ENCODE measurements around the gene SYNE2.
"Not testable (repeated sequence)": the region's sequence is repeated elsewhere in the genome, so short reads cannot be mapped to it uniquely, and the experiment has no call there.

The SYNE2 gene

GRCh38 chr14:64114166-64114565 is 261.4 kb downstream of the SYNE2 start:
- Histone ChIP-seq H3K27me3 (ENCODE audit: control insufficient read depth, insufficient read depth, low read length) (no peaks in the 10 kb centered on the region), H3K27ac (ENCODE audit: low read depth, low read length) (no peak overlapping the region), H3K9ac (ENCODE audit: low read length) (no peak overlapping the region), H3K36me3 (ENCODE audit: control insufficient read depth, insufficient read depth, low read length) (peaks cover 8% of the 10 kb centered on the region), H3K4me3 (ENCODE audit: low read length) (no peak overlapping the region), H3K4me1 (ENCODE audit: control insufficient read depth, insufficient read depth, low read length) (no peaks in the 10 kb centered on the region)

DNA sequence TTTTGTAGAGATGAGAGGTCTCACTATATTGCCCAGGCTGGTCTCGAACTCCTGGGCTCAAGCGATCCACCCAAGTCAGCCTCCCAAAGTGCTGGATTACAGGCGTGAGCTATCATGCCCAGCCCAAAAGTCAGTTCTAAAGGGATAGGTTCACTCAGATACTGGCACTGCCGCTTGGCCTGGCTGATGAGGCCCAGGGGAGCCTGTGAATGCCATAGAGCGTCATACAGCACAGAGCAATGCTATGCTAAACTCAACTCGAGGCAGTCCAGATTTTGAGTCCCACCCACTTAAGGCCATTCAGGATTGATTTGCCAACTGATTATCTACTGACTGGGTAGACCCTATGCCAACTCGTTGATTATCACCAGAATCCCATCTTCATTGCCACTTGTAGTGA is 262.0 kb downstream of the SYNE2 start:
- H3K27me3 ChIP-seq (ENCODE audit: control insufficient read depth, insufficient read depth, low read length): no peaks in the 10 kb centered on the region
- H3K4me3 ChIP-seq (ENCODE audit: low read length): no peak overlapping the region
- H3K9ac ChIP-seq (ENCODE audit: low read length): no peak overlapping the region
- H3K27ac ChIP-seq (ENCODE audit: low read depth, low read length): no peak overlapping the region
- no peaks in the 10 kb centered on the region for H3K4me1 ChIP-seq (ENCODE audit: control insufficient read depth, insufficient read depth, low read length)
- peaks cover 8% of the 10 kb centered on the region for H3K36me3 ChIP-seq (ENCODE audit: control insufficient read depth, insufficient read depth, low read length)

DNA sequence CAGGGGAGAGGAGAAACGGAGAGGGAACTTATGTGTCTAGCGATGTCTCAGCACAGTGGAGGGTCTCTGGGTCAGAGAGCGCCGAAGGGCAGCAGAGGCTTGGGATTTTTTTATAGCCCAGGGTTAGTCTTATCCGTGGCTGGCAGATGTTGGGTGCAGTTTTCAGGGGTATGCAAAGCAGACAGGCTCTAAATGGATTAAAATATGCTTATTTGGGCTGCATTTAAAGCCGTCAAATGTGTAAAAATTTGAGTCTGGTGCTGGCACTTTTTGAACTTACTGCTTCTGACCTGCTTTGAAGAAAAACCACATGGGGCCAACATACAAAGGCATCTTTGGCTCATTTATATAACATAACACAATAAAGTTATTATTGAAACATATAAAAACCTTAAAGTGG is 262.6 kb downstream of the SYNE2 start:
- Histone ChIP-seq H3K27me3 (ENCODE audit: control insufficient read depth, insufficient read depth, low read length) (no peaks in the 10 kb centered on the region), H3K9ac (ENCODE audit: low read length) (no peak overlapping the region), H3K27ac (ENCODE audit: low read depth, low read length) (no peak overlapping the region), H3K36me3 (ENCODE audit: control insufficient read depth, insufficient read depth, low read length) (peaks cover 8% of the 10 kb centered on the region), H3K4me1 (ENCODE audit: control insufficient read depth, insufficient read depth, low read length) (no peaks in the 10 kb centered on the region), H3K4me3 (ENCODE audit: low read length) (no peak overlapping the region)

DNA sequence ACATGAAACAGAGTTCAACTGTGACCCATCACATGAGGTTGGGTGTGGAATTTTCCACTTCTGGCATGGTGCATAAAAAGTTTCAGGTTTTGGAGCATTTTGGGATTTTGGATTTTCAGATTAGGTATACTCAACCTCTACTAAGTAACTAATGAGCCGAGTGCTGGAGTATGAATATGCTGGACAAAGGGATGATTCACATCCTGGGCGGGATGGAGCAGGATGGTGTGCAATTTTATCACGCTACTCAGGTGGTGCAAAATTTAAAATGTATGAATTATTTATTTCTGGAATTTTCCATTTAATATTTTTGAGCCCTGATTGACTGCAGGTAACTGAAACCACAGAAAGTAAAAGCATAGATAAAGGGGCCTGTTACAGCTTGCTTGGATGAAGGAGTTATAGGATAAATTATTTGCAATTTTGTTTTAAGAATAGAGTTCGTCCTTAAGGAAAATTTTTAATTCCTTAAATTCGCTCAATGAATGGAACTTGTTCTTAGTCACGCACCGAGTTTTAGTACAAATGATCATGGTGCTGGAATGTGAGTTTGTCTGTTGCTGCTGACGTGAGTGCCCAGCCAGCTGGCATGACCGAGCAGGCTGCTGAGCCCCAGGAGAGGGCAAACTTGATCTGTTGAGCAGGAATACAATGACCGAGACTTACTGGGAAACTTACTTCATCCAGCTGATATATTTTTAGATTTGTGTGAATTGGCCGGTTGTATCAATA is 265.0 kb downstream of the SYNE2 start:
- H3K27me3 ChIP-seq (ENCODE audit: control insufficient read depth, insufficient read depth, low read length): no peaks in the 10 kb centered on the region
- no peak overlapping the region for H3K27ac ChIP-seq (ENCODE audit: low read depth, low read length)
- no peak overlapping the region for H3K9ac ChIP-seq (ENCODE audit: low read length)
- no peaks in the 10 kb centered on the region for H3K4me1 ChIP-seq (ENCODE audit: control insufficient read depth, insufficient read depth, low read length)
- H3K36me3 ChIP-seq (ENCODE audit: control insufficient read depth, insufficient read depth, low read length): peaks cover 15% of the 10 kb centered on the region
- H3K4me3 ChIP-seq (ENCODE audit: low read length): no peak overlapping the region

GRCh38 chr14:64118403-64118742 is 265.6 kb downstream of the SYNE2 start:
- not testable (repeated sequence) for H3K4me3 ChIP-seq (ENCODE audit: low read length); H3K9ac ChIP-seq (ENCODE audit: low read length); H3K27me3 ChIP-seq (ENCODE audit: control insufficient read depth, insufficient read depth, low read length); H3K4me1 ChIP-seq (ENCODE audit: control insufficient read depth, insufficient read depth, low read length); H3K27ac ChIP-seq (ENCODE audit: low read depth, low read length)
- peaks cover 13% of the 10 kb centered on the region for H3K36me3 ChIP-seq (ENCODE audit: control insufficient read depth, insufficient read depth, low read length)

GRCh38 chr14:64118892-64119291 is 266.1 kb downstream of the SYNE2 start:
- no peaks in the 10 kb centered on the region for H3K27me3 ChIP-seq (ENCODE audit: control insufficient read depth, insufficient read depth, low read length)
- H3K4me1 ChIP-seq (ENCODE audit: control insufficient read depth, insufficient read depth, low read length): no peaks in the 10 kb centered on the region
- no peak overlapping the region for H3K9ac ChIP-seq (ENCODE audit: low read length)
- no peak overlapping the region for H3K27ac ChIP-seq (ENCODE audit: low read depth, low read length)
- peaks cover 12% of the 10 kb centered on the region for H3K36me3 ChIP-seq (ENCODE audit: control insufficient read depth, insufficient read depth, low read length)
- H3K4me3 ChIP-seq (ENCODE audit: low read length): no peak overlapping the region

DNA sequence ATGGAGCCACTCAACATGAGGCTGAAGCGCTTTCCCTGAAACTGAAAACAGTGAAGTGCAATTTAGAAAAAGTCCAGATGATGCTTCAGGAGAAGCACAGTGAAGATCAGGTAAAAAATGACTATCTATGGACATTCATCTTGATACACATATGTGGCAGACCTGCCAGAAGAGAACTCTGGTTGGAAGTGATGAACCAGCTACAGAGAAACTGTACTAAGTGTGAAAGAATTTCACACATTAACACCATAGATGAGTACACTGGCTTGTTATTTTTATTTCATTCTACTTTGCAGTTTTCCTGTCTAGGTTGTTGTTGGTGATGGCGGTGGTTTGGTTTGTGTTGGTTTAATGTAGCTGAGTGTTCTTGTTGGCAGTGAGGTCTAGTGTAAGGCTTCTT is 266.7 kb downstream of the SYNE2 start:
- Histone ChIP-seq H3K27me3 (ENCODE audit: control insufficient read depth, insufficient read depth, low read length) (no peaks in the 10 kb centered on the region), H3K4me1 (ENCODE audit: control insufficient read depth, insufficient read depth, low read length) (no peaks in the 10 kb centered on the region), H3K4me3 (ENCODE audit: low read length) (no peak overlapping the region), H3K27ac (ENCODE audit: low read depth, low read length) (no peak overlapping the region), H3K36me3 (ENCODE audit: control insufficient read depth, insufficient read depth, low read length) (peaks cover 12% of the 10 kb centered on the region), H3K9ac (ENCODE audit: low read length) (no peak overlapping the region)

- peaks cover 10% of the 10 kb centered on the region for H3K36me3 ChIP-seq (ENCODE audit: control insufficient read depth, insufficient read depth, low read length)
- no peak overlapping the region for H3K4me3 ChIP-seq (ENCODE audit: low read length)
These were observed 267.2 kb downstream of the SYNE2 start for GRCh38 chr14:64119980-64120379.

DNA sequence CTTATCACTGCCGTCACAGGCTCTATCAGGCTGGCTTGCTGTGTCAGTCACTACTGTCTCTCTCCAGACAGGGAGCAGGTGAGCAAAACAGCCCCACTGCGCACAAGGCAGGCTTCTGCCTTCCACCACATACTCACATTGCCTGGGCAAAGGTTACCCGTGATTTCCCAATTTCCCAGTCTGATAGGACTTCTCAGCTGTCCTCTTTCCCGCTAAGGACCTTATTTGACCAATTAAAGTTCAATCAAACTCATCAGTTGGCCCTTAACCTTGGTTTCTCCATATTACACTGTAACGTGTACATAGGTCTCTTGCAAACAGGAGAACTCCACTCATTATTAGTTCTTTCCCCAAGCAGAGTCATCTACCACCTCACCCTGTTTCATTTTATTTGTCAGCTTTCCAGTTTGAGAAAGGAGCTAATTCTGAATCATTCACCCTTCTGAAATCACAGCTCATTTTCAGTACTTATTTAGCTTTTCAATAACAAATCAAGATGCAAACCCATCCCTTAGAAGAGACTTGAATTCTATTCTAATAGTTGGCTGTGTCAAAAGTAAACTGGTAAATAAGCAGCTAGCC is 270.5 kb downstream of the SYNE2 start:
- H3K4me1 ChIP-seq (ENCODE audit: control insufficient read depth, insufficient read depth, low read length): no peaks in the 10 kb centered on the region
- H3K27ac ChIP-seq (ENCODE audit: low read depth, low read length): no peak overlapping the region
- H3K4me3 ChIP-seq (ENCODE audit: low read length): no peak overlapping the region
- H3K9ac ChIP-seq (ENCODE audit: low read length): no peak overlapping the region
- H3K36me3 ChIP-seq (ENCODE audit: control insufficient read depth, insufficient read depth, low read length): peaks cover 13% of the 10 kb centered on the region
- H3K27me3 ChIP-seq (ENCODE audit: control insufficient read depth, insufficient read depth, low read length): no peaks in the 10 kb centered on the region

More at GRCh38 chr14:64119980-64120379, 267.2 kb downstream of the SYNE2 start:
- Histone ChIP-seq H3K9ac (ENCODE audit: low read length) (no peak overlapping the region), H3K27me3 (ENCODE audit: control insufficient read depth, insufficient read depth, low read length) (no peaks in the 10 kb centered on the region), H3K27ac (ENCODE audit: low read depth, low read length) (no peak overlapping the region), H3K4me1 (ENCODE audit: control insufficient read depth, insufficient read depth, low read length) (no peaks in the 10 kb centered on the region)

DNA sequence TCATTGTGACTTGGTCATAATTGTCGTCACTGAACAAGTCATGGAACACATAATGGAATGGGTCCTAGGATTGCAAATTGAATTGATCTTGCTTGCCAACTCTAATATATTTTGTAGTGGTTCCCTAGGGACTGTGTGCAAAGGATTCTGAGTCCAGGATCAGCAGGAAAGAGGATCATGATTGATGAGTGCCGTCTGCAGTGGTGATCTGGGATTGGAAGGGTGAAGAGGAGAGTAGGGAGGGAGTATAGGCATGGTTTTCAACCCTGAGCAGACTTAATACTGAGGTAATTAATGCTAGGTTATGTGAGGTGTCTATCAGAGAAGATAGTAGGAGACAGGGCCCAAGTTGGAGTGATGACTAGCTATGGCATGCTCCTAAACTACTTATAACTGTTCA is 272.5 kb downstream of the SYNE2 start:
- Histone ChIP-seq H3K27ac (ENCODE audit: low read depth, low read length) (no peak overlapping the region), H3K9ac (ENCODE audit: low read length) (no peak overlapping the region), H3K4me3 (ENCODE audit: low read length) (no peak overlapping the region), H3K27me3 (ENCODE audit: control insufficient read depth, insufficient read depth, low read length) (no peaks in the 10 kb centered on the region), H3K4me1 (ENCODE audit: control insufficient read depth, insufficient read depth, low read length) (no peaks in the 10 kb centered on the region), H3K36me3 (ENCODE audit: control insufficient read depth, insufficient read depth, low read length) (peaks cover 15% of the 10 kb centered on the region)

DNA sequence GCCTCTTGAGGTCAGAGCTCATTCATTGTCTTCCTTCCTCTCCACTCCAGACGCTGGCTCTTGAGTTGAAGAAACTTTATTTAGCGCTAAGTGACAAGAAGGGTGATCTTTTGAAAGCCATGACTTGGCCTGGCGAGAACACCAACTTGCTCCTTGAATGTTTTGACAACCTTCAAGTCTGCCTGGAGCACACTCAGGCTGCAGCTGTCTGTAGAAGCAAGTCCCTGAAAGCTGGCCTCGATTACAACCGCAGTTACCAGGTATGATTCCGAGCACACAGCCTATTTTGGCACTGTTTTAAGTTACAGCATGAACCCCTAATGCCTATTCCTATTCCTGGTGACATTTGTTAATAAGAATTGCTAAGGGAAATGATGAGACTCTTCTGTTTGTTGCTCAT is 273.7 kb downstream of the SYNE2 start:
- Histone ChIP-seq H3K27me3 (ENCODE audit: control insufficient read depth, insufficient read depth, low read length) (no peaks in the 10 kb centered on the region), H3K4me1 (ENCODE audit: control insufficient read depth, insufficient read depth, low read length) (no peaks in the 10 kb centered on the region), H3K36me3 (ENCODE audit: control insufficient read depth, insufficient read depth, low read length) (peaks cover 12% of the 10 kb centered on the region), H3K4me3 (ENCODE audit: low read length) (no peak overlapping the region), H3K27ac (ENCODE audit: low read depth, low read length) (no peak overlapping the region), H3K9ac (ENCODE audit: low read length) (no peak overlapping the region)

GRCh38 chr14:64137657-64138290 is 285.0 kb downstream of the SYNE2 start:
- Histone ChIP-seq H3K9ac (ENCODE audit: low read length) (no peak overlapping the region), H3K27ac (ENCODE audit: low read depth, low read length) (no peak overlapping the region), H3K4me3 (ENCODE audit: low read length) (no peak overlapping the region), H3K36me3 (ENCODE audit: control insufficient read depth, insufficient read depth, low read length) (peaks cover 18% of the 10 kb centered on the region), H3K4me1 (ENCODE audit: control insufficient read depth, insufficient read depth, low read length) (no peaks in the 10 kb centered on the region), H3K27me3 (ENCODE audit: control insufficient read depth, insufficient read depth, low read length) (no peaks in the 10 kb centered on the region)
